ENCODE data around the gene DCAF8L2.

DNA sequence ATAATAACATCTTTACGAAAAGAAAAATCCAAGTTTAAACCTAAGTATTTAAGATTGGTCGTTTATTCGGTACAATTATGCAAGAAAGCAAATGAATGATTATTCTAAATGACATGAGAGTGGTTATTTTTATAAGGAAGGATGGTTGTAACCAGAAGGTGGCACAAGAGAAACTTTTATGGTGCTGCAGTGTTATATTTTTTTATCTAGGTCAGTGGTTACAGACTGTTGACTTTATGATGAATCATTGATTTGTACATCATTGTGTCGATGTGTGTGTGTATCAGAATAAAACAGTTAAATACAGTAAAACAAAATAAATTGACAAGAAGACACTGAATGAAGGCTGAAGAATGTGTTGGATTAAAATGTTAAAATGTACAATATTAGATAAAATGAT lies 9.8 kb downstream of the DCAF8L2 start:
- TF ChIP-seq EGR1 (IDR thresholded peaks at IDR 0.05) (no peak), YY1 (IDR thresholded peaks at IDR 0.05; ENCODE audit: low read depth) (no peak), TEAD4 (IDR thresholded peaks at IDR 0.05) (no peak), RAD21 (IDR thresholded peaks at IDR 0.05; ENCODE audit: low read depth) (no peak), TCF12 (IDR thresholded peaks at IDR 0.05; ENCODE audit: low read depth) (no peak), TAF1 (IDR thresholded peaks at IDR 0.05; ENCODE audit: low read depth) (no peak), CEBPB (IDR thresholded peaks at IDR 0.05) (no peak), EP300 (IDR thresholded peaks at IDR 0.05; ENCODE audit: borderline replicate concordance) (no peak), ZBTB7A (IDR thresholded peaks at IDR 0.05; ENCODE audit: low read depth) (no peak), NFIC (IDR thresholded peaks at IDR 0.05) (no peak)
- TF ChIP-seq, protein P1, sequence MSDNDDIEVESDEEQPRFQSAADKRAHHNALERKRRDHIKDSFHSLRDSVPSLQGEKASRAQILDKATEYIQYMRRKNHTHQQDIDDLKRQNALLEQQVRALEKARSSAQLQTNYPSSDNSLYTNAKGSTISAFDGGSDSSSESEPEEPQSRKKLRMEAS (IDR thresholded peaks at IDR 0.05), result no peak
- TF ChIP-seq, protein P2, sequence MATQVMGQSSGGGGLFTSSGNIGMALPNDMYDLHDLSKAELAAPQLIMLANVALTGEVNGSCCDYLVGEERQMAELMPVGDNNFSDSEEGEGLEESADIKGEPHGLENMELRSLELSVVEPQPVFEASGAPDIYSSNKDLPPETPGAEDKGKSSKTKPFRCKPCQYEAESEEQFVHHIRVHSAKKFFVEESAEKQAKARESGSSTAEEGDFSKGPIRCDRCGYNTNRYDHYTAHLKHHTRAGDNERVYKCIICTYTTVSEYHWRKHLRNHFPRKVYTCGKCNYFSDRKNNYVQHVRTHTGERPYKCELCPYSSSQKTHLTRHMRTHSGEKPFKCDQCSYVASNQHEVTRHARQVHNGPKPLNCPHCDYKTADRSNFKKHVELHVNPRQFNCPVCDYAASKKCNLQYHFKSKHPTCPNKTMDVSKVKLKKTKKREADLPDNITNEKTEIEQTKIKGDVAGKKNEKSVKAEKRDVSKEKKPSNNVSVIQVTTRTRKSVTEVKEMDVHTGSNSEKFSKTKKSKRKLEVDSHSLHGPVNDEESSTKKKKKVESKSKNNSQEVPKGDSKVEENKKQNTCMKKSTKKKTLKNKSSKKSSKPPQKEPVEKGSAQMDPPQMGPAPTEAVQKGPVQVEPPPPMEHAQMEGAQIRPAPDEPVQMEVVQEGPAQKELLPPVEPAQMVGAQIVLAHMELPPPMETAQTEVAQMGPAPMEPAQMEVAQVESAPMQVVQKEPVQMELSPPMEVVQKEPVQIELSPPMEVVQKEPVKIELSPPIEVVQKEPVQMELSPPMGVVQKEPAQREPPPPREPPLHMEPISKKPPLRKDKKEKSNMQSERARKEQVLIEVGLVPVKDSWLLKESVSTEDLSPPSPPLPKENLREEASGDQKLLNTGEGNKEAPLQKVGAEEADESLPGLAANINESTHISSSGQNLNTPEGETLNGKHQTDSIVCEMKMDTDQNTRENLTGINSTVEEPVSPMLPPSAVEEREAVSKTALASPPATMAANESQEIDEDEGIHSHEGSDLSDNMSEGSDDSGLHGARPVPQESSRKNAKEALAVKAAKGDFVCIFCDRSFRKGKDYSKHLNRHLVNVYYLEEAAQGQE (IDR thresholded peaks at IDR 0.05; ENCODE audit: low read depth), result no peak
- TF ChIP-seq, protein P3, sequence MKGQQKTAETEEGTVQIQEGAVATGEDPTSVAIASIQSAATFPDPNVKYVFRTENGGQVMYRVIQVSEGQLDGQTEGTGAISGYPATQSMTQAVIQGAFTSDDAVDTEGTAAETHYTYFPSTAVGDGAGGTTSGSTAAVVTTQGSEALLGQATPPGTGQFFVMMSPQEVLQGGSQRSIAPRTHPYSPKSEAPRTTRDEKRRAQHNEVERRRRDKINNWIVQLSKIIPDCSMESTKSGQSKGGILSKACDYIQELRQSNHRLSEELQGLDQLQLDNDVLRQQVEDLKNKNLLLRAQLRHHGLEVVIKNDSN (IDR thresholded peaks at IDR 0.05), result no peak

All from Ishikawa (cell line).